GM12878 (cell line): ENCODE results near the gene NTM. TPM values are rescaled to one million over a fixed set of nuclear protein-coding genes. Genes with fewer than 3 reads are reported as not detected.

Experiments used
- ATAC-seq: fragments of 200-7000 bp; cut with Tn5 transposase; 3 replicates; pipeline ENCODE4 v1.9.1; 2020; ENCODE audit warnings: mild to moderate bottlenecking, moderate library complexity
- BruUV-seq: library from RNA; stranded (reverse); fragments of 400-500 nt; replicated peaks from 2 replicates; lab custom pipeline; 2021; lab: Mats Ljungman, UMichigan
- CTCF ChIA-PET: fragments of 300-600 bp; sonication (Branson Sonifier 250); formaldehyde crosslinking; extraction: SDS; loops from one replicate; lab custom pipeline; 2021; ENCODE audit warnings: inconsistent platforms; lab: Yijun Ruan, JAX
- POLR2A ChIA-PET: fragments of 350-600 bp; formaldehyde crosslinking; extraction: SDS; loops from one replicate; lab custom pipeline; 2021; ENCODE audit warnings: inconsistent platforms; lab: Charles Lee
- RAD21 ChIA-PET: fragments of 300-600 bp; sonication (Branson Sonifier 250); formaldehyde crosslinking; loops from one replicate; lab custom pipeline; 2023; ENCODE audit warnings: antibody characterized with exemption; ENCODE audit not compliant: unreplicated experiment; lab: Charles Lee
- SMC1A ChIA-PET: fragments of 300-600 bp; sonication (Branson Sonifier 250); formaldehyde crosslinking; loops from one replicate; lab custom pipeline; 2023; ENCODE audit not compliant: unreplicated experiment, uncharacterized antibody; lab: Charles Lee
- DNase-seq: peaks from one replicate; pipeline ENCODE4 v3.0.0-alpha.2; 2011; ENCODE audit warnings: low read depth, low spot score
- FAIRE-seq: peaks from 3 replicates; lab custom pipeline; 2011; peaks lifted over from hg19 to GRCh38; lab: Jason Lieb, UNC
- H2AFZ ChIP-seq: 2 replicates; pipeline ENCODE4 v1.6.0; 2011; ENCODE audit warnings: low read depth, low read length, control low read depth; ENCODE audit not compliant: control insufficient read depth
- H3K27ac ChIP-seq: 2 replicates; pipeline ENCODE4 v1.5.1; 2011; ENCODE audit warnings: control low read depth; ENCODE audit not compliant: control insufficient read depth, insufficient read depth
- H3K27me3 ChIP-seq, 2 experiments: replicated peaks in 1 of 2; 2 replicates each; pipeline versions ENCODE4 v1.6.0 to v1.6.1; 2011; ENCODE audit warnings: low read length in 1 of 2; ENCODE audit not compliant: control insufficient read depth in 2 of 2, insufficient read depth in 2 of 2
- H3K36me3 ChIP-seq, 2 experiments: 2 replicates each; pipeline ENCODE4 v1.5.1; 2011; ENCODE audit warnings: low read length in 1 of 2; ENCODE audit not compliant: control insufficient read depth in 2 of 2, insufficient read depth in 2 of 2
- H3K4me1 ChIP-seq: 2 replicates; pipeline ENCODE4 v1.6.1; 2011; ENCODE audit warnings: mild to moderate bottlenecking, low read length, moderate library complexity, mixed read lengths; ENCODE audit not compliant: control insufficient read depth, insufficient read depth
- H3K4me2 ChIP-seq: 2 replicates; pipeline ENCODE4 v1.6.0; 2011; ENCODE audit warnings: control low read depth; ENCODE audit not compliant: control insufficient read depth, insufficient read depth
- H3K4me3 ChIP-seq: fragments of 200-600 bp; sonication (generic); 2 replicates; pipeline ENCODE4 v1.5.1; 2016
- H3K79me2 ChIP-seq: 2 replicates; pipeline ENCODE4 v1.6.0; 2011; ENCODE audit warnings: low read length; ENCODE audit not compliant: control insufficient read depth, insufficient read depth
- H3K9ac ChIP-seq: 2 replicates; pipeline ENCODE4 v1.8.0; 2011; ENCODE audit warnings: low read length, control low read depth, mixed read lengths; ENCODE audit not compliant: control insufficient read depth, insufficient read depth
- H3K9me3 ChIP-seq: replicated peaks from 3 replicates; pipeline ENCODE4 v1.5.1; 2011; ENCODE audit warnings: mild to moderate bottlenecking, low read length; ENCODE audit not compliant: control insufficient read depth, insufficient read depth
- H4K20me1 ChIP-seq: 2 replicates; pipeline ENCODE4 v1.6.0; 2011; ENCODE audit not compliant: control insufficient read depth, insufficient read depth
- CUX1 ChIP-seq: IDR thresholded peaks from 2 replicates; pipeline ENCODE4 v1.6.1; 2012; ENCODE audit warnings: improper control_type of control experiment, low read depth, low read length; ENCODE audit not compliant: insufficient replicate concordance
- ESRRA ChIP-seq: IDR thresholded peaks from 2 replicates; pipeline ENCODE4 v1.6.1; 2012; ENCODE audit warnings: mild to moderate bottlenecking, low read length, improper control_type of control experiment
- GATAD2B ChIP-seq: fragments of 450-650 bp; conservative IDR thresholded peaks from 2 replicates; pipeline ENCODE4 v1.6.1; 2017; ENCODE audit warnings: low read depth, mild to moderate bottlenecking, moderate library complexity
- HDAC2 ChIP-seq: fragments of 200-600 bp; sonication (generic); IDR thresholded peaks from 2 replicates; pipeline ENCODE4 v1.6.1; 2017
- SMARCA5 ChIP-seq: fragments of 450-650 bp; IDR thresholded peaks from 2 replicates; pipeline ENCODE4 v1.6.1; 2017; ENCODE audit warnings: mild to moderate bottlenecking
- SPI1 ChIP-seq: IDR thresholded peaks from 2 replicates; pipeline ENCODE4 v1.6.1; 2011; ENCODE audit warnings: low read depth, mild to moderate bottlenecking, low read length, moderate library complexity, borderline replicate concordance; ENCODE audit not compliant: insufficient read depth
- TARDBP ChIP-seq: IDR thresholded peaks from 2 replicates; pipeline ENCODE4 v1.6.1; 2016; ENCODE audit warnings: borderline replicate concordance
- TCF3 ChIP-seq: IDR thresholded peaks from 2 replicates; pipeline ENCODE4 v1.6.1; 2012; ENCODE audit warnings: low read depth, mild to moderate bottlenecking, low read length, borderline replicate concordance; ENCODE audit not compliant: insufficient read depth
- ZNF207 ChIP-seq: fragments of 450-650 bp; IDR thresholded peaks from 2 replicates; pipeline ENCODE4 v1.6.1; 2014; ENCODE audit warnings: antibody characterized with exemption, mild to moderate bottlenecking, borderline replicate concordance
- WGBS: methylation state at CpG from one replicate; pipeline ENCODE4 v1.1.6; 2016; ENCODE audit warnings: low lambda C conversion rate; ENCODE audit not compliant: insufficient replicate concordance, insufficient coverage; ENCODE audit errors: missing lambda C conversion rate; 5-methylcytosine and 5-hydroxymethylcytosine counted together
- in situ Hi-C: fragments of 300-500 bp; cut with MboI; formaldehyde crosslinking; loops from 9 replicates; pipeline ENCODE4 v1.14.3; 2018; ENCODE audit warnings: mixed read lengths
- intact Hi-C: fragments of 100-400 bp; cut with micrococcal nuclease; formaldehyde crosslinking; loops from one replicate; pipeline ENCODE4 v1.14.2; 2022; ENCODE audit not compliant: unreplicated experiment
- polyA plus RNA-seq, 11 experiments: library from polyadenylated mRNA; depleted of rRNA in 4 of 11; unstranded in 6 of 11; stranded (reverse) in 5 of 11; fragments of >200 nt; fragmentation: Nextera tagmentation in 4 of 11; fragmentation: Illumina TruSeq in 1 of 11; extraction: Ambion mirVana in 4 of 11; extraction: Trizol in 1 of 11; gene quantifications; 1 replicate in 1 of 11; 2 replicates in 10 of 11; pipeline versions ENCODE4 v1.2.1 to v1.2.3, GENCODE V29; 2011 to 2016; ENCODE audit warnings: inconsistent platforms in 2 of 11, missing spikeins in 2 of 11, low read depth in 1 of 11
- total RNA-seq, 4 experiments: library from RNA; depleted of rRNA in 3 of 4; stranded (reverse); fragments of >200 nt in 3 of 4; fragmentation: Illumina TruSeq in 1 of 4; extraction: Trizol in 1 of 4; gene quantifications; 2 replicates each; pipeline versions ENCODE4 v1.2.1 to v1.2.3, GENCODE V29; 2013 to 2021
- TF ChIP-seq, protein P1 (sequence below): fragments of 450-650 bp; IDR thresholded peaks from 2 replicates; pipeline ENCODE4 v1.6.1; 2014; ENCODE audit warnings: mild to moderate bottlenecking

The NTM gene
- total and polyA plus RNA-seq, 10 of the 15 experiments (the other 5 are each of a cell fraction or from before 2014, with no cell fraction given), result not detected

DNA sequence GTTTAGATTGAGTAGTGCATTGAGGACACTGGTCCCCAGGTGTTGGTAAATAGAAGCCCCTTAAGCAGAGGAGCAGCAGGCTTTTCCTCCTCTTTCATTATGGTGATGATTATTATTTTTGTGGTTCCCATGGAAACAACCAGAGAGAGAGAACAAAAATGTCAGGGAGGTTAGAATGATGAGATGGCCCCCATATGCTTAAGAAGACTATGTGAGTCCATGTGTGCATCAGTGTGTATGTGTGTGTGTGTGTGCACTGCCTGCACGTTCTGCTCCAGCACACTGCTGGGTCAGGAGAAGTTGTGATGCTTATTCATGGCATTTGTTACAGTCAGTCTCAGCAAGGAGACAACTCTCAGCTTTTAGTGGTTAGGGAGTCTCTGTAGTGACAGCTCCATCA is 724.2 kb downstream of the NTM start:
- FAIRE-seq, result no peak

GRCh38 chr11:132095230-132096131 is 725.1 kb downstream of the NTM start:
- no peaks in the 10 kb centered on the region; the same call in 2 of the 3 replicates for H3K9me3 ChIP-seq
- no peaks in the 10 kb centered on the region for H4K20me1 ChIP-seq
- ChIA-PET SMC1A (no interaction called here), POLR2A (no interaction called here), CTCF (no interaction called here), RAD21 (no interaction called here)
- intact Hi-C loops (no loop called here), in situ Hi-C loops (no loop called here)
- H3K27me3 ChIP-seq, result no peaks in the 10 kb centered on the region
- no peak overlapping the region for H2AFZ ChIP-seq
- H3K27ac ChIP-seq, result no peak overlapping the region
- FAIRE-seq, result no peak
- no TSS peak for BruUV-seq
- WGBS, result 30% methylated on average over 13 of the region's 13 CpGs
- no peak for DNase-seq
- no peak for ATAC-seq
- H3K4me2 ChIP-seq, result no peak overlapping the region
- H3K9ac ChIP-seq, result no peak overlapping the region
- no peak overlapping the region for H3K4me3 ChIP-seq
- H3K79me2 ChIP-seq, result no peaks in the 10 kb centered on the region
- no peaks in the 10 kb centered on the region for H3K4me1 ChIP-seq
- H3K36me3 ChIP-seq, result no peaks in the 10 kb centered on the region
- TF ChIP-seq GATAD2B (no peak), CUX1 (no peak), SMARCA5 (no peak)
- TF ChIP-seq, protein P1, sequence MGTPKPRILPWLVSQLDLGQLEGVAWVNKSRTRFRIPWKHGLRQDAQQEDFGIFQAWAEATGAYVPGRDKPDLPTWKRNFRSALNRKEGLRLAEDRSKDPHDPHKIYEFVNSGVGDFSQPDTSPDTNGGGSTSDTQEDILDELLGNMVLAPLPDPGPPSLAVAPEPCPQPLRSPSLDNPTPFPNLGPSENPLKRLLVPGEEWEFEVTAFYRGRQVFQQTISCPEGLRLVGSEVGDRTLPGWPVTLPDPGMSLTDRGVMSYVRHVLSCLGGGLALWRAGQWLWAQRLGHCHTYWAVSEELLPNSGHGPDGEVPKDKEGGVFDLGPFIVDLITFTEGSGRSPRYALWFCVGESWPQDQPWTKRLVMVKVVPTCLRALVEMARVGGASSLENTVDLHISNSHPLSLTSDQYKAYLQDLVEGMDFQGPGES, result no peak

More for the DNA sequence above, 724.2 kb downstream of the NTM start:
- BruUV-seq, result no TSS peak
- DNase-seq (no peak), ATAC-seq (no peak)
- H3K9ac ChIP-seq, result no peak overlapping the region
- intact Hi-C loops (no loop called here), in situ Hi-C loops (no loop called here)
- H3K4me2 ChIP-seq, result no peak overlapping the region
- H3K36me3 ChIP-seq, result no peaks in the 10 kb centered on the region
- no peak overlapping the region for H3K27ac ChIP-seq
- ChIA-PET CTCF (interaction anchor here (0.6 to 3.0 kb wide), 2 partner anchors 10 to 846 kb away, joined by 3 to 9 read pairs; no protein-coding TSS in a partner anchor), POLR2A (no interaction called here), SMC1A (no interaction called here), RAD21 (no interaction called here)
- WGBS, result 0% methylated on average over 1 of the region's 1 CpG
- H3K9me3 ChIP-seq, result no peaks in the 10 kb centered on the region; the same call in 2 of the 3 replicates
- H3K79me2 ChIP-seq, result no peaks in the 10 kb centered on the region
- no peak overlapping the region for H3K4me3 ChIP-seq
- no peaks in the 10 kb centered on the region for H3K4me1 ChIP-seq
- no peaks in the 10 kb centered on the region for H4K20me1 ChIP-seq
- TF ChIP-seq ESRRA (no peak), TARDBP (no peak), SPI1 (no peak), ZNF207 (no peak), TCF3 (no peak), HDAC2 (no peak)
- H3K27me3 ChIP-seq, result no peaks in the 10 kb centered on the region
- no peak overlapping the region for H2AFZ ChIP-seq
